ENCODE data around the gene FGF14. TPM values are rescaled to one million over a fixed set of nuclear protein-coding genes. Genes with fewer than 3 reads are reported as not detected.

The FGF14 gene
- total RNA-seq: 0.75 and 1.7 TPM in 2 replicates
- long read RNA-seq, partial matches to known transcripts: 1 of 1 reads
- long read RNA-seq, other reads (novel, unspliced or antisense): 0 of 1 reads

- H3K27ac Mint-ChIP-seq (ENCODE audit: unreplicated experiment): peak within 1 kb of the TSS; percentile 51
- TF ChIP-seq, protein P1, sequence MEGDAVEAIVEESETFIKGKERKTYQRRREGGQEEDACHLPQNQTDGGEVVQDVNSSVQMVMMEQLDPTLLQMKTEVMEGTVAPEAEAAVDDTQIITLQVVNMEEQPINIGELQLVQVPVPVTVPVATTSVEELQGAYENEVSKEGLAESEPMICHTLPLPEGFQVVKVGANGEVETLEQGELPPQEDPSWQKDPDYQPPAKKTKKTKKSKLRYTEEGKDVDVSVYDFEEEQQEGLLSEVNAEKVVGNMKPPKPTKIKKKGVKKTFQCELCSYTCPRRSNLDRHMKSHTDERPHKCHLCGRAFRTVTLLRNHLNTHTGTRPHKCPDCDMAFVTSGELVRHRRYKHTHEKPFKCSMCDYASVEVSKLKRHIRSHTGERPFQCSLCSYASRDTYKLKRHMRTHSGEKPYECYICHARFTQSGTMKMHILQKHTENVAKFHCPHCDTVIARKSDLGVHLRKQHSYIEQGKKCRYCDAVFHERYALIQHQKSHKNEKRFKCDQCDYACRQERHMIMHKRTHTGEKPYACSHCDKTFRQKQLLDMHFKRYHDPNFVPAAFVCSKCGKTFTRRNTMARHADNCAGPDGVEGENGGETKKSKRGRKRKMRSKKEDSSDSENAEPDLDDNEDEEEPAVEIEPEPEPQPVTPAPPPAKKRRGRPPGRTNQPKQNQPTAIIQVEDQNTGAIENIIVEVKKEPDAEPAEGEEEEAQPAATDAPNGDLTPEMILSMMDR (conservative IDR thresholded peaks at IDR 0.05): no peak
- peak within 1 kb of the TSS; percentile 91 for H3K4me3 Mint-ChIP-seq
- peaks cover 90% of the 10 kb centered on the region for H3K27me3 Mint-ChIP-seq (ENCODE audit: low read depth)
- H3K36me3 Mint-ChIP-seq (ENCODE audit: low read depth): no peaks in the 10 kb centered on the region
- no peak for DNase-seq (ENCODE audit: low read depth, low spot score)
- H3K9me3 Mint-ChIP-seq: no peaks in the 10 kb centered on the region
- H3K4me1 Mint-ChIP-seq: peaks cover 25% of the 10 kb centered on the region
Observed at GRCh38 chr13:102401766-102402165, at the start of gene FGF14. FGF14 (minus strand) TSS chr13:102402048.

DNA sequence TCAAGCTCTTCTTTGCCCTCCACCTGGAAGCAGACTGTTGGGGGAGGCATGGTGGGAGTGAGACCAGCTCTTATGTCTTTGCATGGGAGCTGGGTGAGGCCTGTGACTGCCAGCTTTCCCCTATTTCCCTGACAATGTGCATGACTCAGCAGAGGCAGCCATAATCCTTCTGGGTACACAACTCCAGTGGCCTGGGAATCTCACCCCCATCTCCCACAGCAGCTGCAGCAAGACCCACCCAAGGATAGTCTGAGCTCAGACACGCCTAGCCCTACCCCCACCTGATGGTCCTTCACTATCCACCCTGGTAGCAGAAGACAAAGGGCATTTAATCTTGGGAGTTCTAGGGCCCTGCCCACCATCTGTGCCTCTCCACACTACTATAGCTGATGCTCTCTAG lies 41.4 kb upstream of the FGF14 start:
- peaks cover 11% of the 10 kb centered on the region for H3K9me3 Mint-ChIP-seq
- TF ChIP-seq, protein P1 (conservative IDR thresholded peaks at IDR 0.05): no peak
- no peaks in the 10 kb centered on the region for H3K36me3 Mint-ChIP-seq (ENCODE audit: low read depth)
- no peak overlapping the region for H3K27ac Mint-ChIP-seq (ENCODE audit: unreplicated experiment)
- DNase-seq (ENCODE audit: low read depth, low spot score): no peak
- H3K27me3 Mint-ChIP-seq (ENCODE audit: low read depth): peaks cover 10% of the 10 kb centered on the region
- no peak overlapping the region for H3K4me3 Mint-ChIP-seq
- H3K4me1 Mint-ChIP-seq: no peaks in the 10 kb centered on the region

DNA sequence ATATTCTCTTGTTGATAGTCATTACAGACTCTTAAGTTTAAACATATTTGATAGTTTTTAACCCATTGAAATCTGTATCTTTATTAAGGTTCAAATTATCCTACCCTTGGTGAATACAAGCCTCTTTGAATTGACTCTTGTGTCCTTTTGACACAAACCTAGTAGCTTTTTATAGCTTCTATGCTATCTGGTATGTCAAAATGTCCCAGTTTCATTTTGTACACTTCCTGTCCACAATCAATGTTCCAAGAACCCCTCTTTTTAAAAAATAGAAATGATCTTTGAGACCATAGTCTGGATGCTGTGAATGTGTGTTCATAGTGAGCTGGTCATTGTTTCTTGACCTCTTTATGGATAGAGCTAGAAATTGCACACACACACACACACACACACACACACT lies 39.2 kb upstream of the FGF14 start:
- Mint-ChIP-seq H3K4me3 (no peak overlapping the region), H3K9me3 (peaks cover 7% of the 10 kb centered on the region), H3K4me1 (no peaks in the 10 kb centered on the region), H3K27ac (ENCODE audit: unreplicated experiment) (no peak overlapping the region), H3K27me3 (ENCODE audit: low read depth) (peaks cover 2% of the 10 kb centered on the region), H3K36me3 (ENCODE audit: low read depth) (no peaks in the 10 kb centered on the region)
- TF ChIP-seq, protein P1 (conservative IDR thresholded peaks at IDR 0.05): no peak
- DNase-seq (ENCODE audit: low read depth, low spot score): no peak

- H3K9me3 Mint-ChIP-seq: peaks cover 4% of the 10 kb centered on the region
- H3K4me3 Mint-ChIP-seq: no peak overlapping the region
- H3K4me1 Mint-ChIP-seq: no peaks in the 10 kb centered on the region
- peaks cover 2% of the 10 kb centered on the region for H3K27me3 Mint-ChIP-seq (ENCODE audit: low read depth)
- no peak for DNase-seq (ENCODE audit: low read depth, low spot score)
- TF ChIP-seq, protein P1 (conservative IDR thresholded peaks at IDR 0.05): no peak
- no peak overlapping the region for H3K27ac Mint-ChIP-seq (ENCODE audit: unreplicated experiment)
- no peaks in the 10 kb centered on the region for H3K36me3 Mint-ChIP-seq (ENCODE audit: low read depth)
Observed at GRCh38 chr13:102440259-102440936, 38.5 kb upstream of the FGF14 start.

GRCh38 chr13:102422690-102423089 lies 20.8 kb upstream of the FGF14 start:
- TF ChIP-seq, protein P1 (conservative IDR thresholded peaks at IDR 0.05): no peak
- Mint-ChIP-seq H3K4me3 (no peak overlapping the region), H3K27ac (ENCODE audit: unreplicated experiment) (no peak overlapping the region), H3K9me3 (peaks cover 18% of the 10 kb centered on the region), H3K4me1 (no peaks in the 10 kb centered on the region), H3K36me3 (ENCODE audit: low read depth) (peaks cover 7% of the 10 kb centered on the region), H3K27me3 (ENCODE audit: low read depth) (peaks cover 15% of the 10 kb centered on the region)
- no peak for DNase-seq (ENCODE audit: low read depth, low spot score)

Measured in neural crest cell (in vitro differentiated cells).